NCI-H1092 (cell line): Measurements from ENCODE around the gene CPSF2.
"Not testable (repeated sequence)": the region's sequence is repeated elsewhere in the genome, so short reads cannot be mapped to it uniquely, and the experiment has no call there.

Experiments
- DNase-seq: peaks from one replicate; lab custom pipeline; 2025; lab: John Stamatoyannopoulos, UW

Gene CPSF2

DNA sequence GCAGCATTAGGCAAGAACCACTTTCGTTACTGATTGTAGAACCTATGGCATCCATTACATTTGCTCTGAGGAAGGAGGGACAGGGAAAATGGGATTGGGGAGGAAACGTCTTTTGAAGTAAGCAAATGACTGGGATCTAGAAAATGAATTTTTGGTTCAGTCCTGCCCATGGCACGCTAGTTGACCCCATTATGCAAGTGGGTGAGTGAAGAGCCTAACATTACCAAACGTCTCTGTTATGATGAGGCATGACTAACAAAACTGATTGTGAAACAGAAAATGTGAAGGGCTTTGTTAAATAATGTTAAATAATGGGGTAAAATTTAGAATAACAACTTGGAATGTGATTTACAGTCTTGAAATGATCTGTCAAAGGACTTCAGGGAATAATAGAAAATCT is 38.9 kb downstream of the CPSF2 start:
- DNase-seq, result no peak

- no peak for DNase-seq
Observed at GRCh38 chr14:92161521-92161920, 39.8 kb downstream of the CPSF2 start.

DNA sequence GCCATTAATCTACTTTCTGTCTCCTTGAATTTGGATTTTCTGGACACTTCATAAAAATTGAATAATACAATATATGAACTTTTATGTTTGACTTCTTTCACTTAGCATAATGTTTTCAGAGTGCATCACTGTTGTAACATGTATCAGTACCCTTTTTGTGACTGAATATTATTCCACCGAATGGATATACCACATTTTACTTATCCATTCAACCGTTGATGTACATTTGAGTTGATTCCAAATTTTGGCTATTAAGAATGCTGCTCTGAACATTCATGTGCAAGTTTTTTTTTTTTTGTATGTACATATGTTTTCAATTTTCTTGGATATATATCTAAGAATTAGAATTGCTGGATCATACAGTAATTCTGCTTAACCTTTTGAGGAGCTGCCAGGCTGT is 43.2 kb downstream of the CPSF2 start:
- no peak for DNase-seq

- no peak for DNase-seq
Observed at GRCh38 chr14:92173668-92174067, 51.9 kb downstream of the CPSF2 start.

DNA sequence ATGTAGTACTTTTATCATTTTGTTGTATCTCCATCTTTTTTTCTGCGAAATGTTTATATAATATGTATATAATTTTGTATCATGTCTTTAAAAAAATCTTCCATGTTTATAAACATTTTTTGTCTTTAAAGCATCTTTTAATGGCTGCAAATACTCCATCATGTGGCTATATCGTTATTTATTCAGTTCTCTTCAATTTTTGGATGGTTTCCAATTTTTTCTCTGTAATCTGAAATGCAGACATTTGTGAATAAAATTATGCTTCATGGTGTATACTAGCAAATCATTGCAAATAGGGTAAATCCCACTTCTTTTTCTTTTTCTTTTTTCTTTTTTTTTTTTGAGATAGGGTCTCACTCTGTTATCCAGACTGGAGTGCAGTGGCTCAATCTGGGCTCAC is 54.0 kb downstream of the CPSF2 start:
- DNase-seq, result no peak

- no peak for DNase-seq
Observed at GRCh38 chr14:92176476-92176875, 54.7 kb downstream of the CPSF2 start.

DNA sequence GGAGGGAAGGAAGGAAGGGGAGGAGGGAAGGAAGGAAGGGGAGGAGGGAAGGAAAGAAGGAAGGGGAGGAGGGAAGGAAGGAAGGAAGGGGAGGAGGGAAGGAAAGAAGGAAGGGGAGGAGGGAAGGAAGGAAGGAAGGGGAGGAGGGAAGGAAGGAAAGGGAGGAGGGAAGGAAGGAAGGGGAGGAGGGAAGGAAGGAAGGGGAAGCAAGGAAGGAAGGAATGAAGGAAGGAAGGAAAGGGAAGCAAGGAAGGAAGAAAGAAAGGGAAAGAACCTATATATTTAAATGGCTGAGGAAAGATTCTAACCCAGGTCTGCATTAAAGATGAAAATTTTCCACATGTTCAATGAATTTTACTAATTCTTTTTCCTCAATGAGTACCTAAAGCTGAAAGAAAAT is 57.4 kb downstream of the CPSF2 start:
- DNase-seq, result not testable (repeated sequence)

DNA sequence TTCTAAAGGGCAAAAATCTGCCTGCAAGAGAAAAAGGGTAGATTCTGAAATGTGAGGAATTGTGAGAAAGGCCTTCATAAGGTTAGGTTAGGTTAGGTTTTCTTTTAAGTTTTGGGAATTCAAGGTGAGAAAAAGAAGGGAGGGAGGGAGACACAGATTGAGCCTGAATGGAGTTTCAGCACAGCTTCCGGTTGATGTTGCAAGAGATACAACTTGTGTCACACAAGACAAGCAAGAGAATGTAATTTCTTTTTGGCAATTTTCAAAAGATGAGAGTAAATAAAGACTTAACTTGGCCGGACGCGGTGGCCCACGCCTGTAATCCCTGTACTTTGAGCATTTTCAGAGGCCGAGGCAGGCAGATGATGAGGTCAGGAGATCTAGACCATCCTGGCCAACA is 63.8 kb downstream of the CPSF2 start:
- DNase-seq, result no peak

DNA sequence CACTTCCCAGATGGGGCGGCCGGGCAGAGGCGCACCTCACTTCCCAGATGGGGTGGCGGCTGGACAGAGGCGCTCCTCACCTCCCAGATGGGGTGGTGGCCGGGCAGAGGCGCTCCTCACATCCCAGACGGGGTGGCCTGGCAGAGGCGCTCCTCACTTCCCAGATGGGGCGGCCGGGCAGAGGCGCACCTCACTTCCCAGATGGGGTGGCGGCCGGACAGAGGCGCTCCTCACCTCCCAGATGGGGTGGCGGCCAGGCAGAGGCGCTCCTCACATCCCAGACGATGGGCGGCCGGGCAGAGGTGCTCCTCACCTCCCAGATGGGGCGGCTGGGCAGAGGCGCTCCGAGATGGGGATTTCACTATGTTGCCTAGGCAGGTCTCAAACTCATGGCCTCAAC is 65.8 kb downstream of the CPSF2 start:
- DNase-seq, result not testable (repeated sequence)

DNA sequence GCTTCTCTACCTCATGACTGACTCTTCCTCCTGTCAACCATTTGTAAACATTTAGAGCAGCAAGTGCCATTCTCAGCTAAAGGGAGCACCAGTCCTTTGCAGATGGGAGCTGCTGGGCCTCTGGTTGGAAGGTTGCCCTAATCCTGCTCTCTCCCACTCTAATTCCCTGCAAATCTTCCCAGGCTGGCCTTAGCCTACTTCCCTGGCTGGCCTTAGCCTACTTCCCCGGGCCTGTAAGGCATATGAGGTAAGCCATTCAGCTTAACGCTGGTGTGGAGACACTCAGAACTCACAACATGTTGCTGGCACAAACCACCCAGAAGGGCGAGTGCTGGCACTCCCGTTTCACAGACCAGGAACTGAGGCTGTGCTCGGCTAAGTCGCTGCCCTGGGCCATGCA is 69.0 kb downstream of the CPSF2 start:
- no peak for DNase-seq

DNA sequence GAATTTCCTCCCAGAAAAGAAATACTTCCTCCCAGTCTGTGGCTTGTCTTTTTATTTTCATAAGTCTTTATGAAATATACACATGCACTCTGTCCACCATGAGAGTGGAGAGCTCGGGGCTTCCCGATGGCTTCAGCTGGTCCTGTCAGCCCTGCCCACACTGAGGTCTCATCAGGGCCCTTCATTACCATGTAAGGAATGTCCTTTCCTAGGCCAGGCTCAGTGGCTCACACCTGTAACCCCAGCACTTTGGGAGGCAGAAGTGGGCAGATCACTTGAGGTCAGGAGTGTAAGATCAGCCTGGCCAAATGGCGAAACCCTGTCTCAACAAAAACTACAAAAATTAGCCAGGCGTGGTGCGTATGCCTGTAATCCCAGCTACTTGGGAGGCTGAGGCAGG is 77.0 kb downstream of the CPSF2 start:
- DNase-seq, result no peak

GRCh38 chr14:92199763-92200162 is 78.0 kb downstream of the CPSF2 start:
- DNase-seq, result no peak

DNA sequence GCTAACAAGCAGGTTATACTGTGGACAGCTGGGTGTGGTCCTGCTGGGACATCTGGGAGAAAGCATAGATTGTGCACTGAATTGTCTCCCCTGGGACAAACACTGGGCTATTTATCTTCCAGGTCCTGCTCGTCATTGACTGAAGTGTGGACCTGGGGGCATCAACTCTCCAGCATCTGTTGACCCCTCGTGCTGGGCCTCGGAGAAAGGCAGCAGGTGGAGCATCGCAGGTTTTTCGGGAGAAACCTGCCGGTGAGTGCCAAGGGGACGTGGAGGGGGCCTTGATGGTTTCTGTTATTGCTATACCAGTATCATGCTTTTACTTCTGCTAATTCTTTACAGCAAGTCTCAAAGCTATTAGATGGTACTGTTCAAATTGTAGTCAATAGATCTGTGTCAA is 81.3 kb downstream of the CPSF2 start:
- no peak for DNase-seq

DNA sequence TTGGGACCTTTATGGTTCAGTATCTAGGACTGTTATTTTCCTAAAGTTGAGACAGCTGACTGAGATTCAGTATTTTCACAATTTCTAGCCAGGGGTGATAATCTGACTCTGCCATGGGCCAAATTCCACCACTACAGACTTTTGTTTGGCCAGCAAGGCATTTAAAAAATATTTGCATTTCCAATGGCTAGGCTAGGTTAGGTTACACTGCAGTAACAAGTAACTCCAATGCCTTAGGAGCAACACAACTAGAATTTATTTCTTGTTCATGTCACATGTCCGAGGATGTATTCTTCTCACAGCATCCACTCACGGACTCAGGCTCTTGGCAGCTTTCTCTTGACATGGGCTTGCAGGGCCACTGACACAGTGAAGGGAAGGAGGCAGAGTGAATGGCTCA is 83.0 kb downstream of the CPSF2 start:
- DNase-seq, result no peak

DNA sequence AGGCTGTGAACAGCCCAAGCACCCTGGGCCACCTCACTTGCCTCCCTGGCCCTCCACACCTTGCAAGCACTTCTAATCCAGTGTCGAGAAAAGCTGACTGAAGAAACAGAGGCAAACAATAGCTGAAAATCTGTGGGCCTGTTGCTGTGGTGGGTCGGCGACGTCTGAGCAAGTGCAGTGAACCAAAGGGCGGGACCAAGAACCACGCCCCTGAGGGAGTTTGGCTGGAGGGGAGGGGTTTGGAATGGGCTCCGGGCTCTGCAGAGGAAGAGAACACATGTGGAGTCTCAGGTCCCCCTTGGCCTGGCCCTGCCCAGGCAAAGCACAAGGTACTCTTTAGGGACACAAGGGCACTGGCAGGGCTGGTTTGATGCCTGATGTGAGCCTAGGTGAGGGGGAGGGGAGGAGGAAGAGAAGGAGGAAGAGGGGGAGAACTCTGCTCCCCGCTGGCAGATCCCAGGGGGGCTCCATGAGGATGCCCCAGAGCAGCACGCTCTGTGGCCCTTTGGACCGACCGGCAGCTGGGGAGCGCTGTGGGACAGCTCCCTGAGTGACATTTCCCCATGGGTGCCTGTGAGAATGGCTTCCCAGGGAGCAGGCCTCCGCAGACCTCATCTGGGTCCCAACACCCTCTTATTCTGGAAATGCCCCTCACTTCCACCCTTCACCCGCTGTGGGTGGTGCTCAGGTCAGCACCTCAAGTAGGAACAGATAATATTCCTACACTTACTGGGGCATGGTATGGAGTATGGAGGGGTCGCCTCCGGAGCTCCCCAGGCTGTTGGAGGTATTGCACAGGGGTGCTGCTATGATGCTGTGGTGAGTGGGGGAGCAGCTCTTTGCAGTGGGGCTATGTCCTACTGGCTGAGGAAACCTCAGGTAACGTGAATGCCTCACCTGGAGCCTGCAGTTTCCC is 85.5 kb downstream of the CPSF2 start:
- DNase-seq, result no peak

DNA sequence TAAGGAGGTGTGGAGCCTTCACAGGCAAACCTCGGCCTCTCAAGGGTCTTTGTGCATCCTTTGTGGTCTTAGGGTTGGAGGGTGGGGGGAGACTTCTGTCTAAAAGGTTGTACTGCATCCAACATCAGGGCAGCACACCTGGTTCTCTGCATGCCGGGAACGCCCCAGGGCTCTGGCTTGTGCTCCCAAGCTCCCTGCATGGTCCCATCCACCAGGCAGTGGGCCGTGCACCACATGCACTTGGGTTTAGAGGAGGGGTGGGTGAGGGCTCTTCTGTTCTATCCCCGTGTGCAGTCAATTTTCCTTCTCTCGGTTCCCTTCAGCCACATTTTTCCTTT is 86.1 kb downstream of the CPSF2 start:
- DNase-seq, result no peak

- DNase-seq, result no peak
Observed at GRCh38 chr14:92209141-92209540, 87.4 kb downstream of the CPSF2 start.

DNA sequence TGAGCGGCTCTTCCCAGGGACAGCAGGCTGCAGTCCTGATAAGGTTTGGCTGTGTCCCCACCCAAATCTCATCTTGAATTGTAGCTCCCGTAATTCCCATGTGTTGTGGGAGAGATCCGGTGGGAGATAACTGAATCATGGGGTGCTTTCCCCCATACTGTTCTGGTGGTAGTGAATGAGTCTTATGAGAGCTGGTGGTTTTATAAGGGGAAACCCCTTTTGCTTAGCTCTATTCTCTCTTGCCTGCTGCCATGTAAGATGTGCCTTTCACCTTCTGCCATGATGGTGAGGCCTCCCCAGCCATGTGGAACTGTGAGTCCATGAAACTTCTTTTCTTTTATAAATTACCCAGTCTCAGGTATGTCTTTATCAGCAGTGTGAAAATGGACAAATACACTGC is 91.4 kb downstream of the CPSF2 start:
- DNase-seq, result not testable (repeated sequence)

DNA sequence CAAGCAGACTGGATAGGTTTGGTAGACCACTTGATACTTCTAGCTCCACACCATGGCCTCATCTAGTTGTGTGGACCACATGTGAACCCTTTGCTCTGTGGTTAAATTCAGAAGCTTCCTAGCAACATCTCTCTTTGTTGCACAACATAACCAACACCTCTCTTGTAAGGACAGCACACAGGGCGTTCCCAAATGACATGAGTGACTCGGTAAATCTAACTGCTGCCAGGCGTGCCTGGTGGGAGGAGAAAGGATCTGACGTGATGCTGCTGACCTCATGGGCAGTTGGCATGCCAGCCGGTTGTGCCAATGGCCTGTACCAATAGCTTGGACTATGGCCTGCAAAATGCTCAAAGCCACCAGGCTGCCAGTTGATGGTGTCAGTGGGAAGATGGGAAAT is 93.8 kb downstream of the CPSF2 start:
- no peak for DNase-seq

- DNase-seq, result no peak
Observed at GRCh38 chr14:92217936-92218335, 96.2 kb downstream of the CPSF2 start.
